ENCODE results near the gene PHF19. TPM values are rescaled to one million over a fixed set of nuclear protein-coding genes. Genes with fewer than 3 reads are reported as not detected.
A peak's percentile ranks its signal among the peaks of the same experiment; 100 is the strongest.

The PHF19 gene
- polyA plus RNA-seq, 2 of the 4 experiments (the other 2 are of a cell fraction), result 50.7 to 102 TPM

GRCh38 chr9:120911295-120911837 lies 34.4 kb upstream of the PHF19 start:
- ChIA-PET POLR2A (interaction anchor here (0.6 kb wide), 1 partner anchor 131 kb away, joined by 5 read pairs; no protein-coding TSS in a partner anchor), CTCF (interaction anchor here (0.8 to 1.9 kb wide), 3 partner anchors 14 to 160 kb away, joined by 3 to 8 read pairs (median 3); no protein-coding TSS in a partner anchor)
- no peak overlapping the region for H3K27ac ChIP-seq
- no peak for DNase-seq (ENCODE audit: low read depth in 1 of 2, low spot score in 1 of 2)
- FAIRE-seq, result no peak
- no peak overlapping the region for H3K4me3 ChIP-seq
- H3K4me2 ChIP-seq, result no peak overlapping the region
- no peaks in the 10 kb centered on the region for H3K4me1 ChIP-seq
- 87% methylated on average over 6 of the region's 9 CpGs for WGBS (ENCODE audit: missing lambda C conversion rate)
- TF ChIP-seq BHLHE40 (IDR thresholded peaks at IDR 0.05; ENCODE audit: low read depth, low read length) (no peak), NPAS2 (CRISPR knock-in tag; IDR thresholded peaks at IDR 0.05; ENCODE audit: borderline replicate concordance) (no peak), MAFK (IDR thresholded peaks at IDR 0.05; ENCODE audit: partially characterized antibody) (no peak), HOXA7 (CRISPR knock-in tag; IDR thresholded peaks at IDR 0.05) (no peak), CBX2 (IDR thresholded peaks at IDR 0.05; ENCODE audit: borderline replicate concordance, low read depth) (no peak), CBX8 (IDR thresholded peaks at IDR 0.05) (no peak), HEYL (CRISPR knock-in tag; IDR thresholded peaks at IDR 0.05) (no peak), EHF (CRISPR knock-in tag; IDR thresholded peaks at IDR 0.05) (no peak)
- TF ChIP-seq, protein P1, sequence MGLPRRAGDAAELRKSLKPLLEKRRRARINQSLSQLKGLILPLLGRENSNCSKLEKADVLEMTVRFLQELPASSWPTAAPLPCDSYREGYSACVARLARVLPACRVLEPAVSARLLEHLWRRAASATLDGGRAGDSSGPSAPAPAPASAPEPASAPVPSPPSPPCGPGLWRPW (IDR thresholded peaks at IDR 0.05), result no peak
- ATAC-seq, result no peak
- H3K9me3 ChIP-seq, result no peaks in the 10 kb centered on the region

DNA sequence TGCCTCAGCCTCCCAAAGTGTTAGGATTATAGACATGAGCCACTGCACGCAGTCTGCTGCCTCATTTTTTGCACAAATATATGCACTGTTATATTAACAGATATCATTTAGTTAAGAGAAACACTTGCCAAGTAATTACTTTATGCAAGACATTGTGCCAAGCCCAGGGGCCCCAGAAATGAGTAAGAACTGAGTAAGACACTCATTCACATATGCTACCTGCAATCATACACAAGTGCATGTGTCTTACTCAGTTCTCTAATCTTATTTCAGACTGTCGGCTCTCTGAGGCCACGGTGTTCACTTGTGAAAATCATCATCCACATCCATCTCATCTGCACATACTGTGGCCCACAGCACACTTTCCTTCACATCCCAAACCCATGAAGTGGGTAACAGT lies 33.7 kb upstream of the PHF19 start:
- Histone ChIP-seq H3K4me1 (no peaks in the 10 kb centered on the region), H3K27ac (no peak overlapping the region), H3K4me2 (no peak overlapping the region), H3K4me3 (no peak overlapping the region), H3K9me3 (no peaks in the 10 kb centered on the region)
- ChIA-PET POLR2A (no interaction called here), CTCF (interaction anchor here (1.3 kb wide), 1 partner anchor 161 kb away, joined by 3 read pairs; no protein-coding TSS in a partner anchor)
- 79% methylated on average over 3 of the region's 3 CpGs for WGBS (ENCODE audit: missing lambda C conversion rate)
- no peak for ATAC-seq
- TF ChIP-seq NFE2L2 (conservative IDR thresholded peaks at IDR 0.05; ENCODE audit: low read length), result no peak
- TF ChIP-seq TFCP2L1 (CRISPR knock-in tag; IDR thresholded peaks at IDR 0.05), result no peak
- TF ChIP-seq, protein P2, sequence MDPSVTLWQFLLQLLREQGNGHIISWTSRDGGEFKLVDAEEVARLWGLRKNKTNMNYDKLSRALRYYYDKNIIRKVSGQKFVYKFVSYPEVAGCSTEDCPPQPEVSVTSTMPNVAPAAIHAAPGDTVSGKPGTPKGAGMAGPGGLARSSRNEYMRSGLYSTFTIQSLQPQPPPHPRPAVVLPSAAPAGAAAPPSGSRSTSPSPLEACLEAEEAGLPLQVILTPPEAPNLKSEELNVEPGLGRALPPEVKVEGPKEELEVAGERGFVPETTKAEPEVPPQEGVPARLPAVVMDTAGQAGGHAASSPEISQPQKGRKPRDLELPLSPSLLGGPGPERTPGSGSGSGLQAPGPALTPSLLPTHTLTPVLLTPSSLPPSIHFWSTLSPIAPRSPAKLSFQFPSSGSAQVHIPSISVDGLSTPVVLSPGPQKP (IDR thresholded peaks at IDR 0.05; ENCODE audit: low read depth, low read length), result no peak
- no peak for TF ChIP-seq NR3C1 (IDR thresholded peaks at IDR 0.05)
- no peak for TF ChIP-seq MAFK (IDR thresholded peaks at IDR 0.05; ENCODE audit: partially characterized antibody)
- TF ChIP-seq BCL3 (IDR thresholded peaks at IDR 0.05), result no peak
- TF ChIP-seq RAD21 (conservative IDR thresholded peaks at IDR 0.05 in 1 of 2, IDR thresholded peaks at IDR 0.05 in 1 of 2), result no peak
- no peak for TF ChIP-seq RFX5 (IDR thresholded peaks at IDR 0.05)
- TF ChIP-seq E2F6 (IDR thresholded peaks at IDR 0.05; ENCODE audit: borderline replicate concordance, low read depth), result no peak
- DNase-seq (ENCODE audit: low read depth in 1 of 2, low spot score in 1 of 2), result no peak
- no peak for FAIRE-seq

DNA sequence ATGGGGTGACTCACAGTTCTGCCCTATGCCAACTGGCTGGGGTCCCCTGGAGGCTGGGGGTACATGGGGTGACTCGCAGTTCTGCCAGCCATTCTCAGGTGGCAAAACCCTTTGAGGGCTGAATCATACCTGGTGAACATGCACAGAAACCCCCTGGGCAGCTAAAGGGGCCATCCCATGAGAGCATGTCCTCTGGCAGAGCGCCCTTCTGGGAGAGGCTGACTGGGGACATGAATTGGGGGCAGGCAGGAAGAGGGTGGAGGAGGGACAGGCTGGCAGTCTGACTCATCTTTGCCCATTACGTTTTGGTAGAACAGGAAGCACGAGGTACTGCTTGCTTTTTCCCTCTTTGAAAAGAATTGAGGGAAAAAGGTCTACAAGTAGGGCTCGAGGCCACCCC lies 32.9 kb upstream of the PHF19 start:
- WGBS (ENCODE audit: missing lambda C conversion rate), result 52% methylated on average over 5 of the region's 5 CpGs
- ChIA-PET POLR2A (no interaction called here), CTCF (no interaction called here)
- no peaks in the 10 kb centered on the region for H3K4me1 ChIP-seq
- H3K4me2 ChIP-seq, result no peak overlapping the region
- H3K27ac ChIP-seq, result no peak overlapping the region; a peak in 1 of 6 replicates
- no peak overlapping the region for H3K4me3 ChIP-seq
- FAIRE-seq (no peak), ATAC-seq (peak in 1 of 2 experiments; percentile 22; a peak in 1 of 6 replicates), DNase-seq (ENCODE audit: low read depth in 1 of 2, low spot score in 1 of 2) (no peak)
- no peaks in the 10 kb centered on the region for H3K9me3 ChIP-seq
- TF ChIP-seq PHF8 (IDR thresholded peaks at IDR 0.05; ENCODE audit: borderline replicate concordance, low read depth), result no peak
- no peak for TF ChIP-seq TFCP2L1 (CRISPR knock-in tag; IDR thresholded peaks at IDR 0.05)
- TF ChIP-seq, protein P3, sequence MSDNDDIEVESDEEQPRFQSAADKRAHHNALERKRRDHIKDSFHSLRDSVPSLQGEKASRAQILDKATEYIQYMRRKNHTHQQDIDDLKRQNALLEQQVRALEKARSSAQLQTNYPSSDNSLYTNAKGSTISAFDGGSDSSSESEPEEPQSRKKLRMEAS (IDR thresholded peaks at IDR 0.05), result no peak
- TF ChIP-seq, protein P2 (IDR thresholded peaks at IDR 0.05; ENCODE audit: low read depth, low read length), result no peak
- TF ChIP-seq, protein P4, sequence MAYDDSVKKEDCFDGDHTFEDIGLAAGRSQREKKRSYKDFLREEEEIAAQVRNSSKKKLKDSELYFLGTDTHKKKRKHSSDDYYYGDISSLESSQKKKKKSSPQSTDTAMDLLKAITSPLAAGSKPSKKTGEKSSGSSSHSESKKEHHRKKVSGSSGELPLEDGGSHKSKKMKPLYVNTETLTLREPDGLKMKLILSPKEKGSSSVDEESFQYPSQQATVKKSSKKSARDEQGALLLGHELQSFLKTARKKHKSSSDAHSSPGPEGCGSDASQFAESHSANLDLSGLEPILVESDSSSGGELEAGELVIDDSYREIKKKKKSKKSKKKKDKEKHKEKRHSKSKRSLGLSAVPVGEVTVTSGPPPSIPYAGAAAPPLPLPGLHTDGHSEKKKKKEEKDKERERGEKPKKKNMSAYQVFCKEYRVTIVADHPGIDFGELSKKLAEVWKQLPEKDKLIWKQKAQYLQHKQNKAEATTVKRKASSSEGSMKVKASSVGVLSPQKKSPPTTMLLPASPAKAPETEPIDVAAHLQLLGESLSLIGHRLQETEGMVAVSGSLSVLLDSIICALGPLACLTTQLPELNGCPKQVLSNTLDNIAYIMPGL (CRISPR knock-in tag; IDR thresholded peaks at IDR 0.05; ENCODE audit: borderline replicate concordance), result no peak
- TF ChIP-seq JUN (IDR thresholded peaks at IDR 0.05), result no peak
- no peak for TF ChIP-seq MAZ (IDR thresholded peaks at IDR 0.05; ENCODE audit: borderline replicate concordance, low read depth, low read length)
